GM19351 (cell line): Measurements from ENCODE around the gene TXNDC12.

Experiments used
- ATAC-seq: cut with Tn5 transposase; IDR thresholded peaks from one replicate; pipeline ENCODE4 v1.9.1; 2021; ENCODE audit warnings: mild to moderate bottlenecking, moderate library complexity; ENCODE audit not compliant: unreplicated experiment

The TXNDC12 gene

DNA sequence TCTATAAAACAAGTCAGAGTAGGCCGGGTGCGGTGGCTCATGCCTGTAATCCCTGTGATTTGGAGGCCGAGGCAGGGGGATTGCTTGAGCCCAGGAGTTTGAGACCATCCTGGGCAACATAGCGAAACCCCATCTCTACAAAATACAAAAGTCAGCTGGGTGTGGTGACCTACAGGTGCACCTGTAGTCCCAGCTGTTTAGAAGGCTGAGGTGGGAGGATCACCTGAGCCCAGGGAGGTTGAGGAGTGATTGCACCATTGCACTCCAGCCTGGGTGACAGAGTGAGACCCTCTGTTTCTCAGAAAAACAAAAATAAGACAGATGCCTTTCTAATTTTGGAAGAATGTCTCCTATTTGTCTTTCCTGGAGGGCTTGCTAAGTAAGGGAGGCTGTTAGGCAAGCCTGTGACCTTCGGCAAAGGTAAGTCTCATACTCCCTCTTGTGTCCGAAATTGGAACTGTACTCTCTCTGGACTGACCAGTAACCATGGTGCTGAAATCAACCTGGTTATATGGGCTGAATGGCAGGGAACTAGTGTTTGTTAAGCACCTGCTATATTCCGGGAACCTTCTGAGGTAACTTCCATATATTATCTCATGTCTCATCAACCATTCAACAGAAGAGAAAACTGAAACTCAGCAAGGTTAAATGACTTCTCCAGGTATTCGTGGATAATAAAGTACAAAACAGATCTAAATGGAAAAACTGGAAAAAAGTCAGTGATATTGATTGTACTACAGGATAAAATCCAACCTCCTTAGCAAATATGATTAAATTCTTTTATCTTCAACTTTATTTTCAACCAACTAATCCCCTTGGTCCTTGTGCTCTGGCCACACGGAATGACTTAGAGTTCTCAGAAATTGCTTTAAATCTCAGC, 52.7 kb downstream of the TXNDC12 start:
- peak; percentile 79 for ATAC-seq

DNA sequence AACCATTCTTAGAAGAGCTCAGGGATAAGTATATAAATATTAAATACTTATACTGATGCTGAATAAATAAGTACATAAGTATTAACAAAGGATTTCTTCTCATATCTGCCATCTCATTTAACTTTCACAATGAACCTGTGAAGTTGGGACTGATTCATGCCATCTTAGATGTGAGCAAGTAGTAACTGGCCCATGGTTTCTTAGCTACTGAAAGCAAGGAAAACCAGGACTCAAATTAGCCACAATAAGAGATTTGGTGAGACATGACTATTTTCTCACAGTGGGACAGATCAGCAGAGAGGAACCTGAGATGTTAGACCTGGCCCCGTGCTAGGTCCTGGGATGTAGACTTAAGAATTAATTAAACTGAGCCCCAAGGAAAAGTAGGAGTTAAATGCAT, 56.3 kb downstream of the TXNDC12 start:
- no peak for ATAC-seq

DNA sequence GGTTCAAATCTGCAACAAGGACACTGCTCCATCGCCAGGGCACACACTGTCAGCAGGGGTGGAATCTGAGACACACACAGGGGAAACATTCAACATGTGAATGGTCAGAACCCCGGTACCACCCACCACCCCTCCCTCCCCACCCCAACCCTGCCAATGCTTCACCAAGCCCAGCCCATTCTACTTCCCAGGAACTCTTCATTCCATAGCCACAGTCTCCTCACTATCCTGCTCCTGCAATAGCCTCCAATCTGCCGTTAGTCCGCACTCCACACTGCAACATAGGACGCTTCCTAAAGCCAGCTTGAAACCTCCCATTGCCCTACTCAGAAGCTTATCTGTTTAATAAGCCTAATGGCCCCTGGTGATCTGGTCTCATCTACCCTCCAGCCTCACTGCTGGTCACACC, 57.0 kb downstream of the TXNDC12 start:
- ATAC-seq = no peak

DNA sequence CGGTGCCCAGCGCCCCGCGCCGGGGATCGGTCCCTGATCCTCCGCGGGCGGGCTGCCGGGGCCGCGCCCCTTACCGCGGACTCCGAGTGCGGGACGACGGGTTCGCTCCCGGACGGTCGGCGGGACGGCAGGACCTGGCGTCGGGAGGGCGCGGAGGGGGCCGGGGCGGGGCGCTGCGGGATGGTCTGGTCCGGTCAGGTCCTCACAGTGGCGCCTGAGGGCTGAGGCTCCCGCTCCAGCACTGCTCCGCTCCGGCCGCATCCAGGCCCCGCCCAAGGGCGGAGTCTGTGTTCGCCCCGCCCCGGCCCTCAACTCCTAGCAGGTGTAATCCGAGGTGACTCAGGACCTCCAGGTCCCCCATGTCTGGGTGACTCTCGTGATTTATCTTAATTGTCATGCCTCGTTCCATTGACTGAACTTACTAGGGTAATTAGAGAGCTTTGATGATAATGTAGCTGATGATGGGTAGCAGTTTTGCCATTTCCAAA, 64.5 kb downstream of the TXNDC12 start, which contains the start of gene RAB3B:
RAB3B (minus strand) TSS at position 223 of the 488 bp plus-strand sequence. CDS start 13,583 bp downstream, outside the sequence.
- ATAC-seq = no peak

DNA sequence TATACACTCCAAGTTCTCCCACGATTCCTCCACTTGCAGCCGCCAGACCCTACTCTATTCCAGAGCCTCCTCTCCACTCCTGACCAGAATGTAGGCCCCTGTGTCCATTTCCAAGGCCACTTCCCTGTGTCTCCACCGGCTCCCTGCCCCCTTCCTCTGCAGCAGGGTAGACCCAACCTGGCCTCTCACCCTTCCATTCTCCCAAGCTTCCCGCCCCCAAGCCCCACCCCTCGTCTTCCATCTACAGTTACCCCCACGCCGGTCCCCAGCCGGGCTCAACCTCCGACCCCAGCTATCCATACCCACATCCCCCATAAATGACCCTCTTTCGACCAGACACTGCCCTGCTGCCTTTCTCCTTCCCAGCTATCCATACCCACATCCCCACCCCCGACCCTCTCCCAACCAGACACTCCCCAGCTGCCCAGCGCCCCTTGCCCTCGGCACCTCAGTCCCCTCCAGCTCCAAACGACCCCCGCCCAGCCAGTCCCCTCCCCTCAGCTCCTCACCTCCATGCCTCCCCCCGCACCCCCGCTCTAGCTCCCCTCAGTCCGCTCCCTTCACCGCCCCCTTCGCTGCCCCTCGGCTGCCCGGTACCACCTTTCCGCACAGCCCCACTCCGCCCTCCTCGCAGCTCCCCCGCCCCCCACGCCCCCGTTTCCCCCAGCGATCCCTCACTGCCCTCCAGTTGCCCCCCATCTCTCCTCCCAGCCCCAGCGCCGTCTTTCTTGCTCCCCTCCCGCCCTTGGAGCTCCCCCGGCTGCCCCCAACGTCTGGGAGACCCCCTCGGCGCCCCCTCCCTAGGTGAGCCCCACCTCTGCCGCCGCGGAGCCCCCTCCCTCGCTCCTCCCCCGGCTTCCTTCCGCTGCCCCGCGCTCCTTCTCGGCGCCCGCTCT, 65.2 kb downstream of the TXNDC12 start:
- no peak for ATAC-seq

DNA sequence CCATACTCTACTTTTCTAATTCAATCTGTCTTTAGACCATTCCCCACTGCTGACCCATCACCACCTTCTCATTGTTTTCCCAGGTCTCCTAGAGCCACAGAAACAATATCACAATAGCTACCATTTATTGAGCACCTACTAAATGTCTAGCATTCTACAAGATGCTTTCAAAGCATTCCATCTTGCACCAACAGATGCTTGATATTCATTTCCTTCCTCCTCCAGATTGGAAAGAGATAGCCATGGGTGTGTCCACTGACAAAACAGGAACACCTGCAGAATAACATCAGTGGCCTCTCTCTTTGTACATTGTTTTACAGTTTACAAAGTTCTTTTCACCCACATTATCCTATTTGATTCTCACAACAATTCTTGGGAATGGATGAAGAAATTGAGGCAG, 66.7 kb downstream of the TXNDC12 start:
- ATAC-seq = no peak

DNA sequence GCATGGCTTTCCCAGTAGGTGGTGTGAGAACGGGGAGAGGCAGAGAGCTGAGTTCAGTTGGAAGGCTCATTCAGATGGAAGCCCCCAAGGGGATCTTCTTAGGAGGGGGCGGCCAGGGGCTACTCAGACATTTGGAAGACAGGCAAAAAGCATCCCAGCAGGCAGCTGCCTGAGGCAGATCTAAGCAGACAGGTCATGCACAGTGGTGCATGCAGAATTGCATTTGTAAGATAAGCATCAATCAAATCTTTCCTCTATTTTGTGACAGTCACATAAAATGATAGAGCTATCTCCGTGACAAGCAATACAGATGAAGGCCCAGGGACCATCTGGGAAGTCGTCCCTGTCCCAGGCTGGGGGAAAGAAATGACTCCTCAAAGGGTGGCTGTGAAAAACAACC, 68.3 kb downstream of the TXNDC12 start:
- ATAC-seq = no peak

DNA sequence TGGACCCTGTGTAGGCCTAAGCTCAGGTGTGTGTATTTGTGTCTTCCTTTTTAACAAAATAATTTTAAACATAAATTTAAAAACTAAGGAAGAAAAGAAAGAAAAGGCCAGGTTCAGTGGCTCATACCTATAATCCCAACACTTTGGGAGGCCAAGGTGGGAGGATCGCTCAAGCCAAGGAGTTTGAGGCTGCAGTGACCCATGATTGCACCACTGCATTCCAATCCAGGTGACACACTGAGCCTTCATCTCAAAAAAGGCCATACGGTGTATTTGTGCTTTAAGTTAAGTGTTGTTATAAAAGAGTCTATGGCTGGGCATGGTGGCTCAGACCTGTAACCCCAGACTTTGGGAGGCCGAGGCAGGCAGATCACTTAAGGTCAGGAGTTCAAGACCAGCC, 72.8 kb downstream of the TXNDC12 start:
- no peak for ATAC-seq

DNA sequence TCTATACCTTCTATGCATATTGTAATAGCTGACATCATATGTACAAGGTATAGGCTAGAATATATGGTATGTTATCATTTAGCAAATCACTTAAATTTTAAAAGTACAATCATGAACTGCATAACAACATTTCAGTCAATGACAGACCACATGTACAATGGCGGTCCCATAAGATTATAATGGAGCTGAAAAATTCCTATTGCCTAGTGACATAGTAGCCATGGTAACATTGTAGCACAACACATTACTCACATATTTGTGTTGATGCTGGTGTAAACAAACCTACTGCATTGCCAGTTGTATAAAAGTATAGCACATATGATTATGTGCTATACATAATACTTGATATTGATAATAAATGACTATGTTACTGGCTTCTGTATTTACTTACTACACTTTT, 73.4 kb downstream of the TXNDC12 start:
- ATAC-seq = no peak

DNA sequence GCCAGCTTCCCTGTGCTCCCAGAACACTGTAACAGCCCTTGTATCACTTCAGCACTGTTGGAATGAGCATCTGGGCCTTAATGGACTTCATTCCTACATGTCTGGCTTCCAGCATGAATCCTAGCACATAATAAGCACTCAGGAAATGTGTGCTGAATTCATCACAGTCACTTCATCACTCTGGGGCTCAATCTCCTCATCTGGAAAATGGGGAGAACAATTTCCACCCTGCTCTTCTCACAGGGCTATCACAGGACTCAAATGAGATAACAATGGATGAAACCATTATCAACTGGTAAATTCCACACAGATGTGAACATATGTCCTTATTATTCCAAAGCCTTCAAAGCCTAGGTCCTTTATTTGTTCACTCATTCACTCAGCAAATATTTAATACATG, 76.9 kb downstream of the TXNDC12 start:
- ATAC-seq = no peak

DNA sequence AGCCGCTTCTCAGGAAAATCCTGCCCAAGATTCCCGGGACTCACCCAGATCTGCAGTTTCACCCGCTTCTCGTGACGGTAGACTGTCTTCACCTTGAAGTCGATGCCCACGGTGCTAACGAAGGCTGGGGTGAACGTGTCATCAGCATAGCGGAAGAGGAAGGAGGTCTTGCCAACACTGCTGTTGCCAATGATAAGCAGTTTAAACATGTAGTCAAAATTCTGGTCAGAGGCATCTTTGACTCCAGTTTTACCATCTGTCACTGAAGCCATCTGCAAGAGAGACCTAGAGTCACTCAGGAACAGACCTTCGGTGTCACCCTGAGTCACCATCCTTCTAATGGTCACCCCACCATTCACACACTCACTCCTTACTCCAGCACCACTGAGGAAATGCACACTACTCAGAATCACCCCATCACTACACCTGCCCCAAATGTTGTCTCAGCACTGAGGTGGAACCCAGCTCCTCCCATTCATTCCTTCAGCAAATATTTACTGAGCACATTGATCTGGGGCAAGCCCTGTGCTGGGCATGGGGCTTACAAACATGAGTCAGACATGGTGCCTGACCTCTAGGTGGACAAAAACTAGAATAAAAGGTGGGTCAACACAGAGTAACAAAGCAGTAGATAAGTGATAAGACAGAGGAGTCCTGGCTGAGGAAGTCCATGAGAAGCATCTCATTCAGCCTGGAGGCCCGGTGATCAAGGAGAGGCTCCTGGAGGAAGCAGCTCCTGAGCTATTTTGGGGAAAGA, 78.0 kb downstream of the TXNDC12 start:
- no peak for ATAC-seq

DNA sequence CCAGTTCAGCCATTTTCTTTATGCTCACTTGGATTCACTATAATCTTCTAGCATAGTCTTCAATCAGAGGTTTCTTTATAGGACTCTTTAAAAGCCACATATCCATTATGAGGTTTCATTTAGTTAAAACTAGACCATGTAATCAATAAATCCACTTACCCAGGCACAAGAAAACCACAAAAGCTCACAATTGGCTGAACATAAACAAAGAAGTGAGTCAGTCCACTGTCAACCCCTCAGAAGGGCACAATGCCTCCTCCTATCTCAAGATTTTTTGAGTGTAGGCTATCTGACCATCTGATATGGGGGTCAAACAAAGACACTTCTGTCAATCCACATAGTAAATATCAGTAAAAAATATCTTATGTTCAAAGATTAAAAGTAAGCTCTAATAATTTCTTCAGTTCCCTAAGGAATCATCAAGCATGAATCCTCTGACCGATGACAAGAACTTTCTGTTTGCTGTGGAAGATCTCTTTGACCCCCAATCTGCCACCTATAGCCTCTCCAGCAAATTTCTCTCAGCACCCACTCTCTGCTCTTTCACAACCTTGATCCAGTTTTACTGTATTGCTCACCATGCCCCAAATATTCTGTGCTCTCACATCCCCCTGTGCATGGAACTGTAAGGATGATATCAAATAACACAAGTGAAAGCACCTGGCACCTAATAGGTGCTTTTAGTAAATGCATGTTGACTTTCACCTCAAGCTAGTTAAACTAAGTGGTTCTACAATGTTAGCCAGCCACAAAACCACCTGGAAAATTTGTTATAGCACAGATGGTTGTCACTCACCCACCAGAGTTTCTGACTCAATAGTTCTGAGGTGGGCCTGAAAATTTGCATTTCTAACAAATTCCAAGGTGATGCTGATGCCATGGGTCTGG, 81.2 kb downstream of the TXNDC12 start:
- ATAC-seq = no peak
